HepG2 (cell line): ENCODE results near the gene OR1F1. TPM values are rescaled to one million over a fixed set of nuclear protein-coding genes. Genes with fewer than 3 reads are reported as not detected.

Experiments
- MEF2D ChIP-seq: sonication (generic); formaldehyde crosslinking; IDR thresholded peaks from 2 replicates; pipeline ENCODE4 v1.5.1; 2020; ENCODE audit warnings: mild to moderate bottlenecking, missing genetic modification reagents
- NCOA5 ChIP-seq: sonication (generic); formaldehyde crosslinking; IDR thresholded peaks from 2 replicates; pipeline ENCODE4 v1.4.0; 2020; ENCODE audit warnings: missing genetic modification reagents
- PAWR ChIP-seq: sonication (generic); formaldehyde crosslinking; IDR thresholded peaks from 2 replicates; pipeline ENCODE4 v1.4.0; 2020; ENCODE audit warnings: missing genetic modification reagents, mild to moderate bottlenecking, borderline replicate concordance
- YEATS2 ChIP-seq: sonication (generic); formaldehyde crosslinking; IDR thresholded peaks from 2 replicates; pipeline ENCODE4 v1.4.0; 2020; ENCODE audit warnings: missing genetic modification reagents, borderline replicate concordance
- ZNF263 ChIP-seq: sonication (generic); formaldehyde crosslinking; IDR thresholded peaks from 2 replicates; pipeline ENCODE4 v1.4.0; 2020; ENCODE audit warnings: missing genetic modification reagents
- ZNF383 ChIP-seq: sonication (generic); formaldehyde crosslinking; IDR thresholded peaks from 2 replicates; pipeline ENCODE4 v1.4.0; 2020; ENCODE audit warnings: missing genetic modification reagents, mild to moderate bottlenecking, borderline replicate concordance
- ZNF574 ChIP-seq: sonication (generic); formaldehyde crosslinking; IDR thresholded peaks from 2 replicates; pipeline ENCODE4 v1.4.0; 2020; ENCODE audit warnings: missing genetic modification reagents
- ZNF616 ChIP-seq: sonication (generic); formaldehyde crosslinking; IDR thresholded peaks from 2 replicates; pipeline ENCODE4 v1.5.0; 2020; ENCODE audit warnings: low read depth, mild to moderate bottlenecking, missing genetic modification reagents
- polyA plus RNA-seq, 8 experiments: library from polyadenylated mRNA; depleted of rRNA in 3 of 8; stranded (reverse) in 7 of 8; unstranded in 1 of 8; fragments of >200 nt; fragmentation: Illumina TruSeq in 4 of 8; extraction: Trizol in 4 of 8; gene quantifications; 2 replicates each; pipeline versions ENCODE4 v1.2.1 to v1.2.3, GENCODE V29; 2011 to 2016; ENCODE audit warnings: low read depth in 4 of 8, missing spikeins in 1 of 8, mixed read lengths in 1 of 8; ENCODE audit not compliant: insufficient read depth in 1 of 8
- total RNA-seq, 5 experiments: library from RNA; depleted of rRNA; stranded (reverse); fragments of >200 nt; fragmentation: Illumina TruSeq; extraction: Trizol; gene quantifications; 2 replicates each; pipeline ENCODE4 v1.2.3, GENCODE V29; 2016; ENCODE audit warnings: low read depth in 1 of 5
- TF ChIP-seq, protein P1 (sequence below), 2 experiments: fragments of 450-650 bp in 1 of 2; sonication (generic) in 1 of 2; formaldehyde crosslinking in 1 of 2; IDR thresholded peaks; 2 replicates each; pipeline versions ENCODE4 v1.6.1 to v1.8.0; 2016 to 2022; ENCODE audit warnings: antibody characterized with exemption in 1 of 2, mild to moderate bottlenecking in 1 of 2, missing genetic modification reagents in 1 of 2
- TF ChIP-seq, protein P2 (sequence below): sonication (generic); formaldehyde crosslinking; IDR thresholded peaks from 2 replicates; pipeline ENCODE4 v1.5.1; 2020; ENCODE audit warnings: mild to moderate bottlenecking, missing genetic modification reagents, moderate library complexity

The OR1F1 gene
- total and polyA plus RNA-seq, 2 of the 13 experiments (the other 11 are each of a cell fraction or from before 2014, with no cell fraction given), result 0.90 TPM; not detected in 1

- TF ChIP-seq, protein P1, sequence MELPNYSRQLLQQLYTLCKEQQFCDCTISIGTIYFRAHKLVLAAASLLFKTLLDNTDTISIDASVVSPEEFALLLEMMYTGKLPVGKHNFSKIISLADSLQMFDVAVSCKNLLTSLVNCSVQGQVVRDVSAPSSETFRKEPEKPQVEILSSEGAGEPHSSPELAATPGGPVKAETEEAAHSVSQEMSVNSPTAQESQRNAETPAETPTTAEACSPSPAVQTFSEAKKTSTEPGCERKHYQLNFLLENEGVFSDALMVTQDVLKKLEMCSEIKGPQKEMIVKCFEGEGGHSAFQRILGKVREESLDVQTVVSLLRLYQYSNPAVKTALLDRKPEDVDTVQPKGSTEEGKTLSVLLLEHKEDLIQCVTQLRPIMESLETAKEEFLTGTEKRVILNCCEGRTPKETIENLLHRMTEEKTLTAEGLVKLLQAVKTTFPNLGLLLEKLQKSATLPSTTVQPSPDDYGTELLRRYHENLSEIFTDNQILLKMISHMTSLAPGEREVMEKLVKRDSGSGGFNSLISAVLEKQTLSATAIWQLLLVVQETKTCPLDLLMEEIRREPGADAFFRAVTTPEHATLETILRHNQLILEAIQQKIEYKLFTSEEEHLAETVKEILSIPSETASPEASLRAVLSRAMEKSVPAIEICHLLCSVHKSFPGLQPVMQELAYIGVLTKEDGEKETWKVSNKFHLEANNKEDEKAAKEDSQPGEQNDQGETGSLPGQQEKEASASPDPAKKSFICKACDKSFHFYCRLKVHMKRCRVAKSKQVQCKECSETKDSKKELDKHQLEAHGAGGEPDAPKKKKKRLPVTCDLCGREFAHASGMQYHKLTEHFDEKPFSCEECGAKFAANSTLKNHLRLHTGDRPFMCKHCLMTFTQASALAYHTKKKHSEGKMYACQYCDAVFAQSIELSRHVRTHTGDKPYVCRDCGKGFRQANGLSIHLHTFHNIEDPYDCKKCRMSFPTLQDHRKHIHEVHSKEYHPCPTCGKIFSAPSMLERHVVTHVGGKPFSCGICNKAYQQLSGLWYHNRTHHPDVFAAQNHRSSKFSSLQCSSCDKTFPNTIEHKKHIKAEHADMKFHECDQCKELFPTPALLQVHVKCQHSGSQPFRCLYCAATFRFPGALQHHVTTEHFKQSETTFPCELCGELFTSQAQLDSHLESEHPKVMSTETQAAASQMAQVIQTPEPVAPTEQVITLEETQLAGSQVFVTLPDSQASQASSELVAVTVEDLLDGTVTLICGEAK (IDR thresholded peaks at IDR 0.05), result peak; percentile 12; the same call in 1 of the 2 replicates
- TF ChIP-seq, protein P1 (CRISPR knock-in tag; IDR thresholded peaks at IDR 0.05), result no peak
- TF ChIP-seq ZNF616 (no peak), YEATS2 (peak; percentile 52; the same call in 1 of the 2 replicates), MEF2D (CRISPR knock-in tag) (peak; percentile 77; the same call in 1 of the 2 replicates), ZNF383 (peak; percentile 50; the same call in 1 of the 2 replicates), PAWR (CRISPR knock-in tag) (0 out of 2 replicates have a peak, but pooled peaks have one; percentile 62), ZNF574 (peak; percentile 62), ZNF263 (CRISPR knock-in tag) (peak; percentile 68), NCOA5 (CRISPR knock-in tag) (no peak)
- TF ChIP-seq, protein P2, sequence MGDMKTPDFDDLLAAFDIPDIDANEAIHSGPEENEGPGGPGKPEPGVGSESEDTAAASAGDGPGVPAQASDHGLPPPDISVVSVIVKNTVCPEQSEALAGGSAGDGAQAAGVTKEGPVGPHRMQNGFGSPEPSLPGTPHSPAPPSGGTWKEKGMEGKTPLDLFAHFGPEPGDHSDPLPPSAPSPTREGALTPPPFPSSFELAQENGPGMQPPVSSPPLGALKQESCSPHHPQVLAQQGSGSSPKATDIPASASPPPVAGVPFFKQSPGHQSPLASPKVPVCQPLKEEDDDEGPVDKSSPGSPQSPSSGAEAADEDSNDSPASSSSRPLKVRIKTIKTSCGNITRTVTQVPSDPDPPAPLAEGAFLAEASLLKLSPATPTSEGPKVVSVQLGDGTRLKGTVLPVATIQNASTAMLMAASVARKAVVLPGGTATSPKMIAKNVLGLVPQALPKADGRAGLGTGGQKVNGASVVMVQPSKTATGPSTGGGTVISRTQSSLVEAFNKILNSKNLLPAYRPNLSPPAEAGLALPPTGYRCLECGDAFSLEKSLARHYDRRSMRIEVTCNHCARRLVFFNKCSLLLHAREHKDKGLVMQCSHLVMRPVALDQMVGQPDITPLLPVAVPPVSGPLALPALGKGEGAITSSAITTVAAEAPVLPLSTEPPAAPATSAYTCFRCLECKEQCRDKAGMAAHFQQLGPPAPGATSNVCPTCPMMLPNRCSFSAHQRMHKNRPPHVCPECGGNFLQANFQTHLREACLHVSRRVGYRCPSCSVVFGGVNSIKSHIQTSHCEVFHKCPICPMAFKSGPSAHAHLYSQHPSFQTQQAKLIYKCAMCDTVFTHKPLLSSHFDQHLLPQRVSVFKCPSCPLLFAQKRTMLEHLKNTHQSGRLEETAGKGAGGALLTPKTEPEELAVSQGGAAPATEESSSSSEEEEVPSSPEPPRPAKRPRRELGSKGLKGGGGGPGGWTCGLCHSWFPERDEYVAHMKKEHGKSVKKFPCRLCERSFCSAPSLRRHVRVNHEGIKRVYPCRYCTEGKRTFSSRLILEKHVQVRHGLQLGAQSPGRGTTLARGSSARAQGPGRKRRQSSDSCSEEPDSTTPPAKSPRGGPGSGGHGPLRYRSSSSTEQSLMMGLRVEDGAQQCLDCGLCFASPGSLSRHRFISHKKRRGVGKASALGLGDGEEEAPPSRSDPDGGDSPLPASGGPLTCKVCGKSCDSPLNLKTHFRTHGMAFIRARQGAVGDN (CRISPR knock-in tag), result peak; percentile 83
These were observed 35.6 kb upstream of the OR1F1 start (continued) for GRCh38 chr16:3152277-3152990.
